ENCODE results near the gene PLEK. TPM values are rescaled to one million over a fixed set of nuclear protein-coding genes. Genes with fewer than 3 reads are reported as not detected.
A peak's percentile ranks its signal among the peaks of the same experiment; 100 is the strongest.
"Not testable (repeated sequence)": the region's sequence is repeated elsewhere in the genome, so short reads cannot be mapped to it uniquely, and the experiment has no call there.

PLEK gene
- total RNA-seq, 3 donors from 2014 or later: 3.6 to 20.5 (median 11.7) TPM

DNA sequence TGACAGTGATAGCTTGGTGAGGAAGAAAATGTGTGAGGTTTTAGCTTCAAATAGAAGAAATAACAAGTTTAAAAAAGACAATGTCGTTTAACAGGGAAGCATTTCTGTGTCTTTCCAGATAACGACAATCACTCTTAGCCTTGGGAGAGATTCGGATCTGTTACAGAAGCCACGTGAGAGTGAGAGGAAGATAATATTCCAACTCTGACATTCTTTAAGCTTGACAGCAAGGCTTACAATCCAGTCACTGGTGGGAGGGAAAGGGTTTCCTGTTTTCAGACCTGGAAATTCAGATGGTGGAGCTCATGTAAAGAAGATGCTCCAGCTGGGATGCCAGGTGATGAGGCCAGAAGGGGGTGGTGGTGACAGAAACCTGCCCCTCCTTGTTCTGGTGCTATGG lies 71.2 kb downstream of the PLEK start:
- no peaks in the 10 kb centered on the region for H3K27me3 ChIP-seq
- no peaks in the 10 kb centered on the region for H3K4me1 ChIP-seq
- H3K27ac ChIP-seq: peak overlapping the region in 1 of 2 donors; percentile 72
- DNase-seq (ENCODE audit: low spot score in 2 of 2): no peak
- no peaks in the 10 kb centered on the region for H3K36me3 ChIP-seq
- H3K9me3 ChIP-seq: no peaks in the 10 kb centered on the region
- TF ChIP-seq, protein P1, sequence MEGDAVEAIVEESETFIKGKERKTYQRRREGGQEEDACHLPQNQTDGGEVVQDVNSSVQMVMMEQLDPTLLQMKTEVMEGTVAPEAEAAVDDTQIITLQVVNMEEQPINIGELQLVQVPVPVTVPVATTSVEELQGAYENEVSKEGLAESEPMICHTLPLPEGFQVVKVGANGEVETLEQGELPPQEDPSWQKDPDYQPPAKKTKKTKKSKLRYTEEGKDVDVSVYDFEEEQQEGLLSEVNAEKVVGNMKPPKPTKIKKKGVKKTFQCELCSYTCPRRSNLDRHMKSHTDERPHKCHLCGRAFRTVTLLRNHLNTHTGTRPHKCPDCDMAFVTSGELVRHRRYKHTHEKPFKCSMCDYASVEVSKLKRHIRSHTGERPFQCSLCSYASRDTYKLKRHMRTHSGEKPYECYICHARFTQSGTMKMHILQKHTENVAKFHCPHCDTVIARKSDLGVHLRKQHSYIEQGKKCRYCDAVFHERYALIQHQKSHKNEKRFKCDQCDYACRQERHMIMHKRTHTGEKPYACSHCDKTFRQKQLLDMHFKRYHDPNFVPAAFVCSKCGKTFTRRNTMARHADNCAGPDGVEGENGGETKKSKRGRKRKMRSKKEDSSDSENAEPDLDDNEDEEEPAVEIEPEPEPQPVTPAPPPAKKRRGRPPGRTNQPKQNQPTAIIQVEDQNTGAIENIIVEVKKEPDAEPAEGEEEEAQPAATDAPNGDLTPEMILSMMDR (IDR thresholded peaks at IDR 0.05): no peak
- TF ChIP-seq POLR2A (IDR thresholded peaks at IDR 0.05): no peak
- no peak for TF ChIP-seq POLR2AphosphoS5 (IDR thresholded peaks at IDR 0.05)
- no peak overlapping the region for H3K4me3 ChIP-seq
- intact Hi-C loops (cut with DNase I; ENCODE audit: low total_unique reads): no loop called here

DNA sequence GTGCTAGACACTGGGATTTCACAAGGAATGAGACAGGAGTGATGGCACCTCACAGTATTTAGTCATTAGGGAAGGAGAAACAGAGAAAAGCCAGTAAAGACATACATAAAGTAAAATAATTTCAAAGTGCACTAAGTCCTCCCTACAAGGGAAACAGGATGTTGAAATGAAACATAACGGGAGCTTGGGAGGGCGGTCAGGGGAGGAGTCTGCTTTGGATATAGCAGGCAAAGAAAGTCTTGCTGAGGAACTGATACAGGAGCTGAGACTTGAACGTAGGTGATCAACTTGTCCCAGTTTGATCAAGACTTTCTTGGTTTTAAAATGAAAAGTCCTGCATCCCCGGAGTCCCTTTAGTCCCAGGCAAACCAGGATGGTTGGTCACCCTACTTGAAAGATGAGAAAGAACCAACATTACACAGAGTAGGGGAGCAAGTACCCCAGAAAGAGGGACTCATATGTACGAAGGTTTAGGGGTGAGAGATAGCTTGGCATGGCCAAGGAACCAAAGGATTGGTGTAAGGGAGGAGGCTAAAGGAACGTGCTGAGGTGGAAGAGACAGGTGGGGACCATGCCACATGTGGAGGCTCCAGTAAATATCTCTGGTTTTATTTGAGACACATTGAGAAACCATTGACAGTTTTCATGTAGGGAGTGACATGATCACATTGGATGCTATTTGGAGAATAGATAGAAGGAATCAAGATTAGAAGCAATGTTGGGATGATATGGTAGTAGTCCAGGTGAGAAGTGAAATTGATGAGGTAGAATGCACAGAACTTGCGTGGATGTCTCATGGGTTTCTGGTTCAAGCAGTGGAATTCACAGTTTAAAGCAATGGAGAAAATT lies 73.6 kb downstream of the PLEK start:
- no peaks in the 10 kb centered on the region for H3K4me1 ChIP-seq
- H3K27ac ChIP-seq: no peak overlapping the region
- H3K36me3 ChIP-seq: no peaks in the 10 kb centered on the region
- H3K27me3 ChIP-seq: no peaks in the 10 kb centered on the region
- no peak for DNase-seq (ENCODE audit: low spot score in 2 of 2)
- H3K4me3 ChIP-seq: no peak overlapping the region
- no peaks in the 10 kb centered on the region for H3K9me3 ChIP-seq
- intact Hi-C loops (cut with DNase I; ENCODE audit: low total_unique reads): no loop called here
- no peak for TF ChIP-seq POLR2A (IDR thresholded peaks at IDR 0.05)
- no peak for TF ChIP-seq POLR2AphosphoS5 (IDR thresholded peaks at IDR 0.05)
- TF ChIP-seq, protein P1 (IDR thresholded peaks at IDR 0.05): no peak

DNA sequence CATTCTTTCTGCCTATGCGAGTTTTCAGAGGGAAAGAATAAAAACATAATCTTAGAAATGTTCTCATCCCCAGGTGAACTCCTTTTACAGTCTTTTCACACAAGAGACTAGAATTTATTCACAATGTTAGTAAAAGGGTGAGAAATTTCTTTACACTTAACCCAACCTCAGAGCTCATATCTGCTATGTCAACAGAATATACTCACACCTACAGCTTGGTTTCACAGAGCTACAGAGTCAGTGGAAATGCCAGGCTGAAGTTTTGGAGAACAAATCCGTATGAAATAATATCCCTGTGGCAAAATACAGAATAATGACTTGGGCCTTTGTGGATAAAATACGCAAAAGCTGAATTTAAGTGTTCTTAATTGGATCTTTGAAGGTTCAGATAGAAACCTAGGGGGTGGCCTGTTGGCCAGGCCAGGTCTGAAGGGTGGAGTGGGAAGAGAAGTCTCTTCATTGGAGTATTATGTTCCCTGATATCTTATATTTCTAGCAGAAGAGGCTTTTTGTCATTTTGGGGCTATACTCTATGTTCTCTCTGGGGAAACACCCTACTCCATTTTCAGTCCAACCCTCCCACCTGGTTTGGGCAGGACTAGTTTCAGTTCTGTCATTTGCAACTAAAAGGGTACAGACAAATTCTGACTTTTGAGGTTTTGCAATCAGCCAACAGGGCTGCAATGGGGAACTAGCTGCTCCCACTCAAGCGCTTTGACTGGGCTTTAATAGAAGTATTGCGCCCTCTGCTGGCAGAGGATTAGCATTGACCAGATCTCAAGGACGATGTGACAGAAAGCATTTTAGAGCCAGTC lies 76.3 kb downstream of the PLEK start:
- Histone ChIP-seq H3K4me3 (no peak overlapping the region), H3K36me3 (no peaks in the 10 kb centered on the region), H3K27me3 (no peaks in the 10 kb centered on the region), H3K9me3 (no peaks in the 10 kb centered on the region), H3K27ac (no peak overlapping the region), H3K4me1 (no peaks in the 10 kb centered on the region)
- DNase-seq (ENCODE audit: low spot score in 2 of 2): peak in 1 of 2 donors; percentile 56
- no peak for TF ChIP-seq POLR2AphosphoS5 (IDR thresholded peaks at IDR 0.05)
- TF ChIP-seq, protein P1 (IDR thresholded peaks at IDR 0.05): peak; percentile 77 to 91 (median 87)
- intact Hi-C loops (cut with DNase I; ENCODE audit: low total_unique reads): no loop called here

DNA sequence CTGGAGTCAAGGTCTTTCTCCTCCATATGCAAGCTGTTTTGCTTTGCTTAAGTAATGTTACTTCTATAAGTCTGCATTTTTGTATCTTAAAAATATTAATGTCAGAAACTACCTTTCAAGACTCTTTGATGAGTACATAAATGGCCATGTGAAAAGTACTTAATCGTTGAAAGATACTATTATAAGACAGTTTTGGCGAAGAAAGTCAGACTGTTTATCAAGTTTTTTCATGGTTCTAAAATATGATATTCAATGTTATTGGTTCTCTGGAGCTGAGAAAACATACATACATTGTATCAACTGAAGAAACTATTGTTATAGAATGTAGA lies 76.9 kb downstream of the PLEK start:
- Histone ChIP-seq H3K9me3 (peaks cover 0 to 2% of the 10 kb centered on the region in 2 donors), H3K27me3 (no peaks in the 10 kb centered on the region), H3K4me1 (no peaks in the 10 kb centered on the region), H3K4me3 (no peak overlapping the region), H3K36me3 (no peaks in the 10 kb centered on the region), H3K27ac (no peak overlapping the region)
- DNase-seq (ENCODE audit: low spot score in 2 of 2): no peak
- TF ChIP-seq, protein P1 (IDR thresholded peaks at IDR 0.05): no peak
- TF ChIP-seq POLR2A (IDR thresholded peaks at IDR 0.05): no peak
- intact Hi-C loops (cut with DNase I; ENCODE audit: low total_unique reads): no loop called here

DNA sequence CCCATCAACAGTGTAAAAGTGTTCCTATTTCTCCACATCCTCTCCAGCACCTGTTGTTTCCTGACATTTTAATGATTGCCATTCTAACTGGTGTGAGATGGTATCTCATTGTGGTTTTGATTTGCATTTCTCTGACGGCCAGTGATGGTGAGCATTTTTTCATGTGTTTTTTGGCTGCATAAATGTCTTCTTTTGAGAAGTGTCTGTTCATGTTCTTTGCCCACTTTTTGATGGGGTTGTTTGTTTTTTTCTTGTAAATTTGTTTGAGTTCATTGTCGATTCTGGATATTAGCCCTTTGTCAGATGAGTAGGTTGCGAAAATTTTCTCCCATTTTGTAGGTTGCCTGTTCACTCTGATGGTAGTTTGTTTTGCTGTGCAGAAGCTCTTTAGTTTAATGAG lies 81.3 kb downstream of the PLEK start:
- H3K9me3 ChIP-seq: peaks cover 8 to 14% of the 10 kb centered on the region in 2 donors
- H3K27me3 ChIP-seq; H3K4me3 ChIP-seq; H3K4me1 ChIP-seq; intact Hi-C loops (cut with DNase I; ENCODE audit: low total_unique reads); H3K36me3 ChIP-seq; H3K27ac ChIP-seq; DNase-seq (ENCODE audit: low spot score in 2 of 2): not testable (repeated sequence)

Other genes starting within 250 kb of the PLEK start
- 10 to 100 TPM; 15.4 to 29.5 (median 18.9) TPM for gene PNO1, start 207.4 kb upstream of the PLEK start, total RNA-seq
- gene PPP3R1, start 112.8 kb upstream of the PLEK start, total RNA-seq: 10 to 100 TPM; 32.8 to 54.4 (median 34.1) TPM
- 10 to 100 TPM; 14.9 to 63.5 (median 35.7) TPM for gene CNRIP1, start 45.3 kb upstream of the PLEK start, total RNA-seq
- 1 to 10 TPM in 2 of 3 donors, under 1 TPM in 1; 0.98 to 1.6 (median 1.1) TPM for gene FBXO48, start 102.0 kb downstream of the PLEK start, total RNA-seq
- gene APLF, start 102.3 kb downstream of the PLEK start, total RNA-seq: 10 to 100 TPM in 2 of 3 donors, 1 to 10 TPM in 1; 8.5 to 14.5 (median 13.4) TPM